D721Med (cell line): ENCODE data around the gene PLCXD3.
"Not testable (repeated sequence)": the region's sequence is repeated elsewhere in the genome, so short reads cannot be mapped to it uniquely, and the experiment has no call there.

Experiments
- DNase-seq: peaks from one replicate; pipeline ENCODE4 v3.0.0; 2011; ENCODE audit warnings: low spot score; ENCODE audit not compliant: insufficient read length
- FAIRE-seq: peaks from 2 replicates; lab custom pipeline; 2011; peaks lifted over from hg19 to GRCh38; lab: Jason Lieb, UNC
- TF ChIP-seq, protein P1 (sequence below): IDR thresholded peaks from 2 replicates; pipeline ENCODE4 v1.5.1; 2012; ENCODE audit warnings: mild to moderate bottlenecking, control low read depth; ENCODE audit not compliant: insufficient read depth; ENCODE audit errors: missing control alignments

Gene PLCXD3

DNA sequence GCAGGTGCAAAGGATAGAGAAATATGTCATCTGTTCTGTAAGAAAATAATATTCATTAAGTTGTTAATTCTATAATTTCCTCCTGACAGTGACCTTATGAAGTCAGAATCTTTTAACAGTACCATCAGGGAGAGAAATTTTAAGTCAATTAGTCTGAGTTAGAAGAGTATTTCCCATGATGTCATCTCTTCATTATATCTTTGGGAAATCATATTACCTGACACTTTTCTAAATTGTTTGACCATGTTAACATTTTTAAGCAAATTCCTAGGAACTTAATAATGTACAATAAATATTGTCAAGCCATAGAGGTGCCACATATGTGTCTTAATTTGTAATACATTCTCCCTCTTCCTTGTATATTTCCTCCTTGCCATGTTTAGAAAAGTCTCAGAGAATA is 172.7 kb downstream of the PLCXD3 start:
- DNase-seq (no peak), FAIRE-seq (no peak)
- TF ChIP-seq, protein P1, sequence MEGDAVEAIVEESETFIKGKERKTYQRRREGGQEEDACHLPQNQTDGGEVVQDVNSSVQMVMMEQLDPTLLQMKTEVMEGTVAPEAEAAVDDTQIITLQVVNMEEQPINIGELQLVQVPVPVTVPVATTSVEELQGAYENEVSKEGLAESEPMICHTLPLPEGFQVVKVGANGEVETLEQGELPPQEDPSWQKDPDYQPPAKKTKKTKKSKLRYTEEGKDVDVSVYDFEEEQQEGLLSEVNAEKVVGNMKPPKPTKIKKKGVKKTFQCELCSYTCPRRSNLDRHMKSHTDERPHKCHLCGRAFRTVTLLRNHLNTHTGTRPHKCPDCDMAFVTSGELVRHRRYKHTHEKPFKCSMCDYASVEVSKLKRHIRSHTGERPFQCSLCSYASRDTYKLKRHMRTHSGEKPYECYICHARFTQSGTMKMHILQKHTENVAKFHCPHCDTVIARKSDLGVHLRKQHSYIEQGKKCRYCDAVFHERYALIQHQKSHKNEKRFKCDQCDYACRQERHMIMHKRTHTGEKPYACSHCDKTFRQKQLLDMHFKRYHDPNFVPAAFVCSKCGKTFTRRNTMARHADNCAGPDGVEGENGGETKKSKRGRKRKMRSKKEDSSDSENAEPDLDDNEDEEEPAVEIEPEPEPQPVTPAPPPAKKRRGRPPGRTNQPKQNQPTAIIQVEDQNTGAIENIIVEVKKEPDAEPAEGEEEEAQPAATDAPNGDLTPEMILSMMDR, result no peak

DNA sequence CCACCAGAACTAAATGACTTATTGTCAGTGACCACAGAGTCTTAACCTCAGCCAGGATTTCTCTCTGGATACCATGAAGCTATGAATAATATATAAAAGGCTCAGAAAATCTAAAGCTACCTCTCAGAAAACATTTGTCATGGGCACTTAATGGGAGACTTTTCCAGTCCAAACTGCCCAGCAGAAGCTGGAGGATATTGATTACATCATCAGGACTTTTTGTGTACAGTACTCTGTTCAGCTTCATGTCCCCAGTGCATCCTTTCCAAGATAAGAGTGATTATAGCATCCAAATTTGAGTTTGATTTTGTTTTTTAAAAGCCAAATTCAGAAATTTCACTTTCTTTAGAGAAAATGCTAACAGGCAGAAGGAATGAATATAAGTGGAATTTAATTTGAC is 173.2 kb downstream of the PLCXD3 start:
- TF ChIP-seq, protein P1, result no peak

DNA sequence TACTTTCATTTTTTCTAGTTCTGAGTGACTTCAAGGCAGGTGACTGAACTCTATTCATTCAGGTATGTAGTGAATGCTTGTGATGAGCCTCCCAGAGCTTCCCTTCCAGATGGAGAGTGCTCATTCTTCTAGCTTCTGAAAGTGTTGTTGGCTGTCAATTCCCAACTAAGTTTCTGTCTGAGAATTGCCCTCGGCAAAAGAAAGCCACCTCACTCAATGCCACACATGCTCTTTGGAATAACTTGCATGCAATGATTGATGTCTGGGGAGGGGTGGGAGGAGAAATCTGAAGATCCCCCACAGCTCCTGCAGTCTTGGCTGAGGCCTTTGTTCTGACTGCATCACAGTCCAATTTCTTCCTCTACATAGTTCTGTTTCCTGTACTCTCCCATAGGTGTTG is 173.9 kb downstream of the PLCXD3 start:
- TF ChIP-seq, protein P1, result no peak
- DNase-seq (no peak), FAIRE-seq (no peak)

More for the DNA sequence above, 173.2 kb downstream of the PLCXD3 start:
- DNase-seq (no peak), FAIRE-seq (no peak)

DNA sequence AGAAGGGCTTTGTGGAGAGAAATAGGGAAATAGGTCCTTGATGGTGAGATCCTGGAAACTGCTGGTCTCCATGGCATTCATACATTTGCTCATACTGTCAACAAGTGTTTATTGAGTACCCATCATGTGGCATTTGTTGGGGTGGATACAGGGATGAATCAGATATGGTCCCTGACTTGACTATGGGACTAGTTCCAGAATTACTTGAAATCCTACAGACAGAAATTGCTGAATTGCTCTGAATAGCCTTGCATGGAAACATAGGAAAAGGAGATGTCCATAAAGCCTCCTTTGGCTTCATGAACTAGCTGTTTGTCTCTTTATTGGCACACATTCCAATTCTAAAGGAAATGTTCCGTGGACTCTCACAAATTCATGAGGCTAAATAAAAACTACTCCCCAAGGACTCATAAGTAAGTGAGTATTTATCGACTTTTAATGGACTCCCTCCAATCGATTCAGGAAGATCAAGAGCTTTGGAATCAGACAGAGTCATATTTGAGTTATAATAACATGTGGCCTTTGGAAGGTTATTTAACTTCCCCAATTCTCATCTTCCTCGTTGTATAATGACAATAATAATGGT is 174.7 kb downstream of the PLCXD3 start:
- FAIRE-seq (no peak), DNase-seq (no peak)
- TF ChIP-seq, protein P1, result no peak

DNA sequence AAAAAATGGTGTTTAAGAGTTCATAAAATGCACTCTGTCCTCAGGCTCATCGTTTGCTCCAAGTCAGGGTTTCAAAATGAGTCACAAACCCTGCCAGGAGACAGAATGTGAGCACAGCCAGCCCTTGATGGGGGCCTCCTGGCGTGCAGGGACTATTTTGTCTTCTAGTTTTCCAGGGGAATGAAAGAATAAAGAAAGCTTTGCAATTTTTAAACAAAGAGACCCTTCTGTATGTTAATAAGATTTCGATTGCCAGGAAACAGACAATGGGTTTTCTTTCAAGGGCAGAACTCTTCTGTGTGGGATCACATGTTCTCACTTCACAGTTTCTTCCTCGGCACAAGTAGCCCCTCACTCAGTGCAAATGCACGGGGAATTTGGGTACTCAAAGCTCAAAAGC is 175.6 kb downstream of the PLCXD3 start:
- TF ChIP-seq, protein P1, result no peak
- no peak for FAIRE-seq
- no peak for DNase-seq

DNA sequence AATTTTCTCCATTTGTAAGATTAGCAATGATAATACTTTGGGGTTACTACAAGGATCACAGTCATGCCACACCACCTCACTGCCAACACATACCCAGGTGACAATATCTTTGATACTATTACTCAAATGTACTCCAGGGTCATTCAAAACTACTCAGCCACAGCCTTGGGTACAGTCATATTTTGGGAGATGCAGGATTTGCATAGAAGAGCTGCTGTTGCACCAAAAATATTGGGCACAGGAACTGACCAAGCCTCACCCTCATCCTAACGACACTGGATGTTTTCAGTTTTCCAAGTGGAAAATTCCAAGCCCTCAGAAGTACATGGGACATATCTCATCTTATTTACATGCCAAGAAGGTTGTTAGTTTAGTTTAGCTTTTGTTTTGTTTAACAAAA is 176.2 kb downstream of the PLCXD3 start:
- DNase-seq (no peak), FAIRE-seq (no peak)
- TF ChIP-seq, protein P1, result no peak

DNA sequence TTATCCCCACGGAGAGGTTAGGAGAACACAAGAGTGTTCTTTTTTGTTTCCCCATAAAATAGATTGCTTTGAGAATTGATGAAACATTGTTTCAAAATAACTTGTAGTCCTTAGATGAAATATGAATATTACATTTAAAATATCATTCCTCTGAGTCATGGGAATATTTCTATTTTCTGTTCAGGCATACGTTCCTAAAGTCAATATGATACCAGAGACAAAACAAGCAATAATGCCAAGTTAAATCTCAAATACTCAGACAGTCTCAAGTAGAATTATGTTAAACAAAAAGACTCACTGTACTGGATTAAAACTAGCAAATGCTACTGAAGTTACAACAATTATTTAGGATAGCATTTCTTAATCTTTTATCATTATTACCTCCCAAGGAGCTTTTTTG is 185.3 kb downstream of the PLCXD3 start:
- TF ChIP-seq, protein P1, result no peak
- no peak for DNase-seq
- no peak for FAIRE-seq

DNA sequence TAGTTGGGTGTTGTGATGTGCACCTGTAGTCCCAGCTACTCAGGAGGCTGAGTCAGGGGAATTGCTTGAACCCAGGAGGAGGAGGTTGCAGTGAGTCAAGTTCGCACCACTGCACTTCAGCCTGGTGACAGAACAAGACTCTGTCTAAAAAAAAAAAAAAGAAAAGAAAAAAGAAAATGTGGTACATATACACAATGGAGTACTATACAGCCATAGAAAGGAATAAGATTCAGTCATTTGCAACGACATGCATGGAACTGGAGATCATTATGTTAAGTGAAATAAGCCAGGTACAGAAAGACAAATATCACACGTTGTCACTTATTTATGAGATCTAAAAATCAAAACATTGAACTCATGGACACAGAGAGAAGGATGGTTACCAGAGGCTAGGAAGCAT is 187.6 kb downstream of the PLCXD3 start:
- DNase-seq, FAIRE-seq: not testable (repeated sequence)
